IMR-90 (cell line): Measurements from ENCODE around the gene SERPINA1. TPM values are rescaled to one million over a fixed set of nuclear protein-coding genes. Genes with fewer than 3 reads are reported as not detected.

Experiments used
- ATAC-seq: fragments of 200-7000 bp; cut with Tn5 transposase; 2 replicates; pipeline ENCODE4 v1.9.1; 2020; ENCODE audit warnings: low read depth, mild to moderate bottlenecking, moderate library complexity
- BruUV-seq: library from RNA; stranded (reverse); fragments of 400-500 nt; replicated peaks from 2 replicates; lab custom pipeline; 2021; lab: Mats Ljungman, UMichigan
- CTCF ChIA-PET: fragments of 300-600 bp; formaldehyde crosslinking; extraction: SDS; loops from one replicate; lab custom pipeline; 2021; ENCODE audit warnings: antibody characterized with exemption; lab: Yijun Ruan, JAX
- POLR2A ChIA-PET: fragments of 300-600 bp; sonication (Branson Sonifier 250); formaldehyde crosslinking; loops from one replicate; lab custom pipeline; 2022; ENCODE audit warnings: antibody characterized with exemption; ENCODE audit not compliant: unreplicated experiment; lab: Charles Lee
- DNase-seq: peaks from one replicate; pipeline ENCODE4 v3.0.0; 2013
- H2AFZ ChIP-seq: replicated peaks from 2 replicates; pipeline ENCODE3; 2013; ENCODE audit warnings: low read length, mild to moderate bottlenecking; ENCODE audit not compliant: poor library complexity
- H2AK5ac ChIP-seq: 2 replicates; pipeline ENCODE4 v1.6.1; 2013; ENCODE audit warnings: low read depth, low read length, inconsistent platforms
- H2AK9ac ChIP-seq: replicated peaks from 2 replicates; pipeline ENCODE3; 2013; ENCODE audit warnings: mild to moderate bottlenecking, low read depth, low read length, moderate library complexity; ENCODE audit not compliant: poor library complexity
- H2BK120ac ChIP-seq: 2 replicates; pipeline ENCODE4 v1.6.1; 2013; ENCODE audit warnings: low read depth, low read length, inconsistent platforms
- H2BK15ac ChIP-seq: 3 replicates; pipeline ENCODE4 v1.6.1; 2013; ENCODE audit warnings: low read depth, low read length, inconsistent platforms
- H2BK20ac ChIP-seq: 2 replicates; pipeline ENCODE4 v1.6.1; 2013; ENCODE audit warnings: low read depth, mild to moderate bottlenecking, inconsistent platforms, low read length, moderate library complexity
- H2BK5ac ChIP-seq: 2 replicates; pipeline ENCODE4 v1.6.1; 2013; ENCODE audit warnings: mild to moderate bottlenecking, low read depth, low read length, inconsistent platforms; ENCODE audit not compliant: poor library complexity, severe bottlenecking
- H3K14ac ChIP-seq: replicated peaks from 2 replicates; pipeline ENCODE4 v1.6.1; 2013; ENCODE audit warnings: low read depth, low read length, inconsistent platforms
- H3K18ac ChIP-seq: 2 replicates; pipeline ENCODE4 v1.6.1; 2013; ENCODE audit warnings: low read depth, low read length, control low read depth
- H3K23ac ChIP-seq: 2 replicates; pipeline ENCODE4 v1.6.1; 2013; ENCODE audit warnings: low read depth, low read length, inconsistent platforms
- H3K27ac ChIP-seq: 2 replicates; pipeline ENCODE4 v1.5.1; 2013; ENCODE audit warnings: mild to moderate bottlenecking, control low read depth, low read length; ENCODE audit not compliant: insufficient read depth
- H3K27me3 ChIP-seq: 2 replicates; pipeline ENCODE4 v1.6.1; 2013; ENCODE audit warnings: low read length; ENCODE audit not compliant: control insufficient read depth, insufficient read depth
- H3K36me3 ChIP-seq: 2 replicates; pipeline ENCODE4 v1.6.1; 2013; ENCODE audit warnings: low read length, mixed read lengths; ENCODE audit not compliant: control insufficient read depth, insufficient read depth
- H3K4ac ChIP-seq: 2 replicates; pipeline ENCODE4 v1.6.1; 2013; ENCODE audit warnings: low read depth, low read length, inconsistent platforms
- H3K4me1 ChIP-seq: 2 replicates; pipeline ENCODE4 v1.6.1; 2013; ENCODE audit warnings: low read length, mixed read lengths; ENCODE audit not compliant: control insufficient read depth, insufficient read depth
- H3K4me2 ChIP-seq: 2 replicates; pipeline ENCODE4 v1.6.1; 2013; ENCODE audit warnings: low read depth, mild to moderate bottlenecking, control low read depth, low read length, moderate library complexity
- H3K4me3 ChIP-seq: 2 replicates; pipeline ENCODE4 v1.5.1; 2013; ENCODE audit warnings: low read depth, mild to moderate bottlenecking, control low read depth, low read length, moderate library complexity; ENCODE audit not compliant: insufficient read depth
- H3K56ac ChIP-seq: 2 replicates; pipeline ENCODE4 v1.6.1; 2013; ENCODE audit warnings: low read length, inconsistent platforms; ENCODE audit not compliant: insufficient read depth; ENCODE audit errors: extremely low read depth
- H3K79me1 ChIP-seq, 2 experiments: 2 replicates each; pipeline ENCODE4 v1.6.1; 2013; ENCODE audit warnings: low read length in 2 of 2, inconsistent platforms in 1 of 2, low read depth in 1 of 2
- H3K9ac ChIP-seq: 2 replicates; pipeline ENCODE4 v1.6.1; 2013; ENCODE audit warnings: low read depth, low read length, control low read depth
- H3K9me1 ChIP-seq: 2 replicates; pipeline ENCODE4 v1.6.1; 2013; ENCODE audit warnings: low read length, inconsistent platforms; ENCODE audit not compliant: insufficient read depth
- H3K9me3 ChIP-seq: 2 replicates; pipeline ENCODE4 v1.6.1; 2013; ENCODE audit warnings: low read length; ENCODE audit not compliant: control insufficient read depth, insufficient read depth
- H4K20me1 ChIP-seq: 2 replicates; pipeline ENCODE4 v1.6.1; 2013; ENCODE audit warnings: low read length, inconsistent platforms; ENCODE audit not compliant: insufficient read depth
- H4K5ac ChIP-seq: 2 replicates; pipeline ENCODE4 v1.6.1; 2013; ENCODE audit warnings: mild to moderate bottlenecking, low read depth, low read length, control low read depth
- H4K8ac ChIP-seq, 2 experiments: 2 replicates each; pipeline ENCODE4 v1.6.1; 2013; ENCODE audit warnings: low read depth in 2 of 2, low read length in 2 of 2, control low read depth in 1 of 2, inconsistent platforms in 1 of 2
- H4K91ac ChIP-seq: 2 replicates; pipeline ENCODE4 v1.6.1; 2013; ENCODE audit warnings: low read depth, low read length, inconsistent platforms; ENCODE audit not compliant: insufficient read depth
- ELK1 ChIP-seq: fragments of 150-350 bp; IDR thresholded peaks from 2 replicates; pipeline ENCODE4 v1.6.1; 2016; ENCODE audit warnings: low read depth, mild to moderate bottlenecking, low read length, moderate library complexity, borderline replicate concordance
- dilution Hi-C: fragments of 300-500 bp; cut with HindIII; formaldehyde crosslinking; loops from one replicate; pipeline ENCODE4 v1.14.3; 2018; ENCODE audit warnings: low sequenced_read_pairs; ENCODE audit not compliant: unreplicated experiment
- in situ Hi-C: fragments of 300-500 bp; cut with MboI; formaldehyde crosslinking; loops from 3 replicates; pipeline ENCODE4 v1.14.3; 2019; ENCODE audit warnings: low sequenced_read_pairs, inconsistent platforms, mixed read lengths
- intact Hi-C: fragments of 100-400 bp; cut with micrococcal nuclease; formaldehyde crosslinking; loops from 2 replicates; pipeline ENCODE4 v1.10.0; 2022
- polyA plus RNA-seq, 3 experiments: library from polyadenylated mRNA; depleted of rRNA; stranded (reverse); fragments of >200 nt; gene quantifications; 2 replicates each; pipeline ENCODE4 v1.2.3, GENCODE V29; 2012; ENCODE audit warnings: low replicate concordance in 1 of 3
- total RNA-seq: library from RNA; depleted of rRNA; stranded (reverse); fragments of >200 nt; gene quantifications from 2 replicates; pipeline ENCODE4 v1.2.3, GENCODE V29; 2012

The SERPINA1 gene
- total and polyA plus RNA-seq, 2 of the 4 experiments (the other 2 are of a cell fraction): 0.54 to 1.2 TPM

- dilution Hi-C loops: no loop called here
- no peaks in the 10 kb centered on the region for H3K4me1 ChIP-seq
- H2BK120ac ChIP-seq: no peak overlapping the region
- H4K20me1 ChIP-seq: no peaks in the 10 kb centered on the region
- ATAC-seq: no peak
- no peak for TF ChIP-seq ELK1
- H2BK5ac ChIP-seq: no peak overlapping the region
- no peak overlapping the region for H4K8ac ChIP-seq
- H2AK9ac ChIP-seq: no peak overlapping the region
- in situ Hi-C loops: no loop called here
- ChIA-PET CTCF (no interaction called here), POLR2A (no interaction called here)
- no peak overlapping the region for H2BK15ac ChIP-seq
- no TSS peak for BruUV-seq
- H3K79me1 ChIP-seq: no peaks in the 10 kb centered on the region
- H3K27ac ChIP-seq: no peak overlapping the region
- no peak overlapping the region for H4K5ac ChIP-seq
- H2AFZ ChIP-seq: no peak overlapping the region
- DNase-seq: no peak
- H2BK20ac ChIP-seq: no peak overlapping the region
- no peak overlapping the region for H3K9ac ChIP-seq
- intact Hi-C loops: no loop called here
- no peak overlapping the region for H3K18ac ChIP-seq
- H3K4me3 ChIP-seq: no peak overlapping the region
- no peak overlapping the region for H3K4ac ChIP-seq
- H3K9me1 ChIP-seq: no peaks in the 10 kb centered on the region
- no peak overlapping the region for H3K4me2 ChIP-seq
- no peak overlapping the region for H3K14ac ChIP-seq
- no peak overlapping the region for H4K91ac ChIP-seq
- no peaks in the 10 kb centered on the region for H3K27me3 ChIP-seq
- H3K56ac ChIP-seq: no peak overlapping the region
- H3K36me3 ChIP-seq: no peaks in the 10 kb centered on the region
- H2AK5ac ChIP-seq: no peak overlapping the region
- H3K23ac ChIP-seq: no peak overlapping the region
- no peaks in the 10 kb centered on the region for H3K9me3 ChIP-seq
These were observed 8.3 kb upstream of the SERPINA1 start for GRCh38 chr14:94396628-94397225.
